Ishikawa (cell line): Measurements from ENCODE around the gene ZSWIM4.
"Not testable (repeated sequence)": the region's sequence is repeated elsewhere in the genome, so short reads cannot be mapped to it uniquely, and the experiment has no call there.

Experiments
- CEBPB ChIP-seq: IDR thresholded peaks from 2 replicates; pipeline ENCODE4 v1.6.1; 2012
- CREB1 ChIP-seq: IDR thresholded peaks from 2 replicates; pipeline ENCODE4 v1.6.1; 2012; ENCODE audit warnings: low read depth
- EGR1 ChIP-seq: IDR thresholded peaks from 2 replicates; pipeline ENCODE4 v1.6.1; 2012
- EP300 ChIP-seq: IDR thresholded peaks from 2 replicates; pipeline ENCODE4 v1.6.1; 2012; ENCODE audit warnings: borderline replicate concordance
- FOXM1 ChIP-seq: IDR thresholded peaks from 2 replicates; pipeline ENCODE4 v1.6.1; 2012; ENCODE audit warnings: low read depth, borderline replicate concordance
- MAX ChIP-seq: IDR thresholded peaks from 2 replicates; pipeline ENCODE4 v1.6.1; 2012
- RAD21 ChIP-seq: IDR thresholded peaks from 2 replicates; pipeline ENCODE4 v1.6.1; 2012; ENCODE audit warnings: low read depth
- TAF1 ChIP-seq: IDR thresholded peaks from 2 replicates; pipeline ENCODE4 v1.6.1; 2012; ENCODE audit warnings: low read depth, mild to moderate bottlenecking
- TEAD4 ChIP-seq: IDR thresholded peaks from 2 replicates; pipeline ENCODE4 v1.6.1; 2012
- YY1 ChIP-seq: IDR thresholded peaks from 2 replicates; pipeline ENCODE4 v1.6.1; 2012; ENCODE audit warnings: low read depth
- TF ChIP-seq, protein P1 (sequence below): IDR thresholded peaks from 2 replicates; pipeline ENCODE4 v1.6.1; 2012; ENCODE audit warnings: low read depth, mild to moderate bottlenecking

- not testable (repeated sequence) for TF ChIP-seq EGR1, TAF1, YY1, MAX, RAD21, CEBPB, CREB1, FOXM1
- TF ChIP-seq EP300 (peak; percentile 28; the same call in 1 of the 2 replicates), TEAD4 (peak; percentile 78)
- TF ChIP-seq, protein P1, sequence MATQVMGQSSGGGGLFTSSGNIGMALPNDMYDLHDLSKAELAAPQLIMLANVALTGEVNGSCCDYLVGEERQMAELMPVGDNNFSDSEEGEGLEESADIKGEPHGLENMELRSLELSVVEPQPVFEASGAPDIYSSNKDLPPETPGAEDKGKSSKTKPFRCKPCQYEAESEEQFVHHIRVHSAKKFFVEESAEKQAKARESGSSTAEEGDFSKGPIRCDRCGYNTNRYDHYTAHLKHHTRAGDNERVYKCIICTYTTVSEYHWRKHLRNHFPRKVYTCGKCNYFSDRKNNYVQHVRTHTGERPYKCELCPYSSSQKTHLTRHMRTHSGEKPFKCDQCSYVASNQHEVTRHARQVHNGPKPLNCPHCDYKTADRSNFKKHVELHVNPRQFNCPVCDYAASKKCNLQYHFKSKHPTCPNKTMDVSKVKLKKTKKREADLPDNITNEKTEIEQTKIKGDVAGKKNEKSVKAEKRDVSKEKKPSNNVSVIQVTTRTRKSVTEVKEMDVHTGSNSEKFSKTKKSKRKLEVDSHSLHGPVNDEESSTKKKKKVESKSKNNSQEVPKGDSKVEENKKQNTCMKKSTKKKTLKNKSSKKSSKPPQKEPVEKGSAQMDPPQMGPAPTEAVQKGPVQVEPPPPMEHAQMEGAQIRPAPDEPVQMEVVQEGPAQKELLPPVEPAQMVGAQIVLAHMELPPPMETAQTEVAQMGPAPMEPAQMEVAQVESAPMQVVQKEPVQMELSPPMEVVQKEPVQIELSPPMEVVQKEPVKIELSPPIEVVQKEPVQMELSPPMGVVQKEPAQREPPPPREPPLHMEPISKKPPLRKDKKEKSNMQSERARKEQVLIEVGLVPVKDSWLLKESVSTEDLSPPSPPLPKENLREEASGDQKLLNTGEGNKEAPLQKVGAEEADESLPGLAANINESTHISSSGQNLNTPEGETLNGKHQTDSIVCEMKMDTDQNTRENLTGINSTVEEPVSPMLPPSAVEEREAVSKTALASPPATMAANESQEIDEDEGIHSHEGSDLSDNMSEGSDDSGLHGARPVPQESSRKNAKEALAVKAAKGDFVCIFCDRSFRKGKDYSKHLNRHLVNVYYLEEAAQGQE: not testable (repeated sequence)
These were observed 57.0 kb downstream of the ZSWIM4 start for GRCh38 chr19:13852171-13852707.
